Dedifferentiated amniotic fluid mesenchymal stem cell (primary cell): ENCODE results near the gene TYMS.
A peak's percentile ranks its signal among the peaks of the same experiment; 100 is the strongest.

ENCODE experiments used
- DNase-seq: peaks from one replicate; pipeline ENCODE4 v3.0.0-alpha.2; 2016; ENCODE audit errors: extremely low spot score

TYMS gene

GRCh38 chr18:711310-711656 lies 53.8 kb downstream of the TYMS start:
- DNase-seq: no peak

DNA sequence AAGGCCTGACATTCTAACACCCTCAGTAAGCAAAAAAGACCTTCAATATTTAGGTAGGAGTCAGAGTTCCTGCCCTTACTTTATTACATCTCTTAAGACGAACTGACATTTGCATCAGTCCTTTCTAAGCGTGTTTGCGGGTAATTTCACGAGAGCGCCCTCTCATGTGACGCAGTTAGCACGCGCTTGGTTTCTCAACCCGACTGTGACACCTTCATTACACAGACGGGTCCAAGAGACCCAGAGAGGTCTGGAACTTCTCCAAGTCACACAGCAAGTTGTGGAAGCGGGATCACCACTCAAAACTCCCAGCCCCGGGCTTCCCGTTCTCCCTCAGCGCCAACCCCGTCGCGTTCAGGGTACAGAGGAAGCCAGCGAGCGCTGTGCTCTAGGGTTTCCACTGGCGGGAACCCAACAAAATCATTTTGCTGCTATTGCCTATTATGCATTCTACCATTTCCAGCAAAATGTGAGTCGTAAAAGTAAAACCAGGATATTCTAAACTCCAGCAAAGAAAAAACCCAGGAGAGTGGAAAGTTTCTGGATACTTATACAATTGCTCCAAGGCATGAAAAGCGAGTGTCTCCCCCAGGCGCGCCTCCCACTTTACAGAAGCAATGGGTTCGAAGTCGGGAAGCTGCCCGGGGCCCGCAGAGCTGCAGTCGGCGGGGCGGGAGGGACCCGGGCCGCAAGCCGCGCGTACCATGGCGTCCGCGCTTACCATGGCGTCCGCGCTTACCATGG lies 54.4 kb downstream of the TYMS start:
- peak; percentile 60 for DNase-seq

DNA sequence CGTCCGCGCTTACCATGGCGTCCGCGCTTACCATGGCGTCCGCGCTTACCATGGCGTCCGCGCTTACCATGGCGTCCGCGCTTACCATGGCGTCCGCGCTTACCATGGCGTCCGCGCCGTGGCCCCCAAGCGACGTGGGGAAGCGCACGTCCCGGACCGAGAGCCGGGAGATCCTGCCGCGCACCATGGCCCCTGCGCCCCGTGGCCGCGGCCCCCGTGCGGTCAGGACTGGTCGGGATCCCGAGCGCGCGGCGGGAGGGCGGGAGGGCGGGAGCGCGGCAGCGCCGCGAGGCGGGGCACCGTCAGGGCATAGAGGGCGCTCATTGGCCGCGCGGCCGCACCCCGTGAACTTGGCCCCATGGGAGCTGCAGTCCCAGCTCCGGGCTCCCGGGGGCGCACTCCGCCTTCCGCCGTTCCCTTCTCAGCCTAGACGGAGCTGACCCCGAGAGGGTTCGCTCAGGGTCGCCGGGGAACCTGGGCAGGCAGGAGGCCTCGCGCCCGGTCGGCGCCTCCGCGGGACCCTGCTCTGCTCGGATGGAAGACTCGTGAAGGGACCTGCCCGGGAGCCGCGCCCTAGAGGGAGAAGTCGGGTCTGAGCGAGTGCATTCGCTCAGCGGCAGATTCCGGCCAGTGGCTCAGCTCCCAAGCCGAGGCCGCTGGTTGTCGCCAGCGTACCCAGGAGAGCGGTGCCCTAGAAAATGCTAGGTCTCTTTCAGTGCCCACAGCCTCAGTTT lies 55.1 kb downstream of the TYMS start, which contains the start of gene ENOSF1:
TSS of gene ENOSF1 (minus strand) at position 230 of the 734 bp plus-strand sequence. CDS start at position 187, 43 bp downstream.
- DNase-seq: peak; percentile 27

- no peak for DNase-seq
Observed at GRCh38 chr18:713135-713490, 55.7 kb downstream of the TYMS start.

DNA sequence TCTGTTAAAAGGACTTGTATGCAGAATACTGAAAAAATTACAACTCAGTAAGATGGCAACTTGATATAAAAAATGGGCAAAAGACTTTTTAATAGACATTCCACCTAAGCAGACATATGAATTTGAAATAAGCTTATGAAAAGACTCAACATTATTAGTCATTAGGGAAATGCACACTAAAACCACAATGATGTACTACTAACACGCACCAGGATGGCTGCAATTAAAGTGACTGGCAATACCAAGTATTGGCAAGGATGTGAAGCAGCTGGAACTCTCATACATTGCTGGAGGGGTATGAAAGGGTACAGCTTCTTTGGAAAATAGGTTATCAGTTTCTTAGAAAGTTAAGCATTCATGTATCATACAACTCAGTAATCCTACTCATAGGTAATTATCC lies 58.2 kb downstream of the TYMS start:
- no peak for DNase-seq

- DNase-seq: no peak
Observed at GRCh38 chr18:717003-717402, 59.5 kb downstream of the TYMS start.
